ENCODE data around the gene TRAPPC12.
"Not testable (repeated sequence)": the region's sequence is repeated elsewhere in the genome, so short reads cannot be mapped to it uniquely, and the experiment has no call there.

The TRAPPC12 gene

DNA sequence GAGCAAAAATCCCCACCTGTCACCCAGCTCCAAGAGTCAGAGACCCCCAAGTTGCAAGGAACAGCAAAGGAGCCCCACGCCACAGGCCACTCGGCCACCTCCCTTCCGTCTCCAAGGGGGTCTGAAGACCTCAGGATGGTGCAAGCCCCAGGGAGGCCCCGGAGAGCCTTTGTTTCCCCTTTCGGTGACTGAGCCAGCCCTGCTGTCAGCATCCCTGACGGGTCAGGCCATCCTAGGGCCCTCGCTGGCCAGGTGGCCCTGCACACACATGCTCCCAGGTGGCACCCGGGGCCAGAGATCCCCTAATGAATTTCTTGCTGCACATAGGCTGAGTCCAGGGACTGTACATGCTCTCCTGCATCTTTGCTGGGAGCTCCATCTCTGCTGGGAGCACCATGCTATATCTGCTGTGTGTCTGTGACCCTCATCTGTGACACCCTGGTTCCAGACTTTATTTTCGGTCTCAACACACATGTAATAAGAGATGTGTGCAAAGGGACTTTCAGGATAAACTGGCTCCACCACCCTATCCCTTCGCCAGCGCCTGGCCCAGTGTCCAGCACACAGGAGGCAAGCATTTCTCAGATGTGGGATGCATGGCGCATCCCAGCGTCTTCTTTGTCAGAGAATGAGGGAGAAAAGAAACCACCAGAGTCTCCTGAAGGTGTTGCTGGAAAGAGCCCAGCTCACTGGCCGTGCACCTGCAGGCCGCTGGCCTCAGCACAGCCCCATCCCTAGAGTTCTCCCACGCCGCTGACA is 112.4 kb downstream of the TRAPPC12 start:
- H3K4me3 ChIP-seq (ENCODE audit: low read length), result no peak overlapping the region
- H3K36me3 ChIP-seq (ENCODE audit: control insufficient read depth, insufficient read depth, low read length), result peaks cover 7% of the 10 kb centered on the region
- no peak overlapping the region for H3K9ac ChIP-seq (ENCODE audit: low read length)
- H3K27me3 ChIP-seq (ENCODE audit: control insufficient read depth, insufficient read depth, low read length), result no peaks in the 10 kb centered on the region
- peaks cover 3% of the 10 kb centered on the region for H3K4me1 ChIP-seq (ENCODE audit: control insufficient read depth, insufficient read depth, low read length)
- no peak overlapping the region for H3K27ac ChIP-seq (ENCODE audit: low read depth, low read length)

DNA sequence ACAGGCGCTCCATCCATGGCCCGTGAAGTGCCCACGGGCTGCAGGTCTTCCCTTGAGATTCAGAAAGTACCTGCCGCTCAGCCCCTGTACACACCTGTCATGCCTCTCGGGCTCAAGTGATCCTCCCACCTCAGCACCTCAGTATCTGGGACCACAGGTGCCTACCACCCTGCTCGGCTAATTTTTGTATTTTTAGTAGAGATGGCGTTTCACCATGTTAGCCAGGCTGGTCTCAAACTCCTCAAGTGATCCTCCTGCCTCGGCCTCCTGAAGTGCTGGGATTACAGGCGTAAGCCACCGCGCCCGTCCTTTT is 112.9 kb downstream of the TRAPPC12 start:
- H3K27me3 ChIP-seq (ENCODE audit: control insufficient read depth, insufficient read depth, low read length); H3K36me3 ChIP-seq (ENCODE audit: control insufficient read depth, insufficient read depth, low read length); H3K4me1 ChIP-seq (ENCODE audit: control insufficient read depth, insufficient read depth, low read length); H3K9ac ChIP-seq (ENCODE audit: low read length); H3K4me3 ChIP-seq (ENCODE audit: low read length); H3K27ac ChIP-seq (ENCODE audit: low read depth, low read length): not testable (repeated sequence)

DNA sequence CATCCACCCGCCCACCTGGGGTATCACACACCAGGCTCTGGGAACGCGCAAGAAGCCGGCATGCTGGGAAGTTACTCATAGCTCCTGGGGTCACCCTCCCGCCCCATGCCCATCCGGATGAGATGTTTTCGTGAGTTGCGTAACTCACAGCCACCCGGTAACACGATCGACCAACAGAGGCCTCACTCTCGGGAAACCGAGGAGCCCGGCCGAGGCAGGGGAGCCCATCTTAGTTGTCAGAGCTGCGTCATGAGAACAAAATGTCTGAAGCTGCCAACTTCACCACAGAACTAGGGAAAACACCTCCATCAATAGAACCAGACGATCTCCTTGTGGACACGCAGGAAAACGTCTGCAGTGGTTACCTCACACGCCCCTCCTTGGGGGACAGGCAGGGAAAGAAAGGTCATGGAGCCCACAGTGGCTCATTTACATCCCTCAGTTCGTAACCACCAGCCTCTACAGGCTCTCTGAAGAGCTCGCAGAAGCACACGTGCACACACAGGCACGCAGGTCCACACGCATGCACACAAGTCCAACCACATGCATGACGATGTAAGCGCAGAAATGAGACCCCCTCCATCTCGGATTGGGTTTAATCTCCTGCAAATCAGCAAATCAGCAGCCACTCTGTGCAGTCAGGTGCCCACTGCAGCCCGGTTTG is 113.6 kb downstream of the TRAPPC12 start:
- Histone ChIP-seq H3K27ac (ENCODE audit: low read depth, low read length) (peak overlapping the region; percentile 14), H3K36me3 (ENCODE audit: control insufficient read depth, insufficient read depth, low read length) (peaks cover 10% of the 10 kb centered on the region), H3K27me3 (ENCODE audit: control insufficient read depth, insufficient read depth, low read length) (no peaks in the 10 kb centered on the region), H3K4me1 (ENCODE audit: control insufficient read depth, insufficient read depth, low read length) (peaks cover 3% of the 10 kb centered on the region), H3K9ac (ENCODE audit: low read length) (no peak overlapping the region), H3K4me3 (ENCODE audit: low read length) (peak overlapping the region; percentile 9)

- Histone ChIP-seq H3K9ac (ENCODE audit: low read length) (no peak overlapping the region), H3K36me3 (ENCODE audit: control insufficient read depth, insufficient read depth, low read length) (peaks cover 14% of the 10 kb centered on the region), H3K4me1 (ENCODE audit: control insufficient read depth, insufficient read depth, low read length) (peaks cover 3% of the 10 kb centered on the region), H3K4me3 (ENCODE audit: low read length) (peak overlapping the region; percentile 9), H3K27ac (ENCODE audit: low read depth, low read length) (peak overlapping the region; percentile 14), H3K27me3 (ENCODE audit: control insufficient read depth, insufficient read depth, low read length) (no peaks in the 10 kb centered on the region)
Observed at GRCh38 chr2:3493615-3494007, 114.1 kb downstream of the TRAPPC12 start.

DNA sequence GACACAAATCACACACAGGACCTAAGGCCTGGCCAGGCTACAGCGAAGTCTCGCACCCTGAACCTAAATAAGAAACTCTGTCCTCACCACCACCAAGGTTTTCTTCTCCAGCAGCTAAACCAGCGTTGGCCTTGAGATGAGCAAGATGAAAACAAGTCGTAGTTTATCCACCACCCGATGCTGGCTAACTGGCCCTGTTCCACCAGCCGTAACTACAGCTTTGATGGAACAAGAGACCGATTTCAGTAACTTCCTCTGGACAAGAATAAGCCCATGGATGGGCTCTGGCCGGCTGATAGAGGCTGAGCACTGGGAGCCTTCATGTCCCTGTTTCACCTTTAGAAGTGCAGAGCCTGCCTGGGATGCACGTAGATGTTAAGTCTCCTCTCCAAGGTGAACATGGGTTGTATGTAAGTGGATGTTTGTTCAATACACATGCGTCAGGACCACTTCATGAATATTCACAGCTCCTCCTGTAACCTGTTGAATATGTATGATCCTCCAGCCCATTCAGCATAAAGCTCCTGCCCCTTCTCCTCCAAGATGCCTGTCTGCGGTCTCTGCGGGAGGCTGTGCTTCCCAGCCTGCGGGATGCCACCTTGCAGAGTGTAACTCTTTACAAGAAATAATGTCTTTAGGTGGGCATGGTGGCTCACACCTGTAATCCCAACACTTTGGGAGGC is 115.6 kb downstream of the TRAPPC12 start:
- Histone ChIP-seq H3K27me3 (ENCODE audit: control insufficient read depth, insufficient read depth, low read length) (no peaks in the 10 kb centered on the region), H3K4me3 (ENCODE audit: low read length) (no peak overlapping the region), H3K27ac (ENCODE audit: low read depth, low read length) (no peak overlapping the region), H3K4me1 (ENCODE audit: control insufficient read depth, insufficient read depth, low read length) (peaks cover 3% of the 10 kb centered on the region), H3K36me3 (ENCODE audit: control insufficient read depth, insufficient read depth, low read length) (peaks cover 22% of the 10 kb centered on the region), H3K9ac (ENCODE audit: low read length) (no peak overlapping the region)

DNA sequence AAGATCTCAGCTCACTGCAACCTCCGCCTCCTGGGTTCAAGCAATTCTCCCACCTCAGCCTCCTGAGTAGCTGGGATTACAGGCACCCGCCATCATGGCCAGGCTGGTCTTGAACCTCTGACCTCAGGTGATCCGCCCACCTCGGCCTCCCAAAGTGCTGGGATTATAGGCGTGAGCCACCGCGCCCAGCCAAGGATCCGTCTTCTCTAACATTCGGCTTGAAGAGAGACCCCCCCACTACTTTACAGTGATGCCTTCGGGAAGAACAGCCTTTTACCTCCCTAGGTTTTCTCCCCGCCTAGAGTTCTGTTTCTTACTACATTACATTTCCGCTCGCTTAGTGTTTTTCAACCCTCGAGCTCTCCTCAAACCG is 117.2 kb downstream of the TRAPPC12 start:
- not testable (repeated sequence) for H3K27ac ChIP-seq (ENCODE audit: low read depth, low read length); H3K9ac ChIP-seq (ENCODE audit: low read length); H3K4me3 ChIP-seq (ENCODE audit: low read length); H3K4me1 ChIP-seq (ENCODE audit: control insufficient read depth, insufficient read depth, low read length); H3K27me3 ChIP-seq (ENCODE audit: control insufficient read depth, insufficient read depth, low read length)
- H3K36me3 ChIP-seq (ENCODE audit: control insufficient read depth, insufficient read depth, low read length), result peaks cover 30% of the 10 kb centered on the region

GRCh38 chr2:3498783-3499394 is 119.4 kb downstream of the TRAPPC12 start:
- Histone ChIP-seq H3K9ac (ENCODE audit: low read length) (no peak overlapping the region), H3K36me3 (ENCODE audit: control insufficient read depth, insufficient read depth, low read length) (peaks cover 39% of the 10 kb centered on the region), H3K27ac (ENCODE audit: low read depth, low read length) (no peak overlapping the region), H3K4me1 (ENCODE audit: control insufficient read depth, insufficient read depth, low read length) (no peaks in the 10 kb centered on the region), H3K4me3 (ENCODE audit: low read length) (no peak overlapping the region), H3K27me3 (ENCODE audit: control insufficient read depth, insufficient read depth, low read length) (no peaks in the 10 kb centered on the region)

GRCh38 chr2:3500326-3500899 is 120.9 kb downstream of the TRAPPC12 start:
- Histone ChIP-seq H3K27me3 (ENCODE audit: control insufficient read depth, insufficient read depth, low read length) (no peaks in the 10 kb centered on the region), H3K9ac (ENCODE audit: low read length) (no peak overlapping the region), H3K4me1 (ENCODE audit: control insufficient read depth, insufficient read depth, low read length) (no peaks in the 10 kb centered on the region), H3K36me3 (ENCODE audit: control insufficient read depth, insufficient read depth, low read length) (peaks cover 43% of the 10 kb centered on the region), H3K27ac (ENCODE audit: low read depth, low read length) (no peak overlapping the region), H3K4me3 (ENCODE audit: low read length) (no peak overlapping the region)

DNA sequence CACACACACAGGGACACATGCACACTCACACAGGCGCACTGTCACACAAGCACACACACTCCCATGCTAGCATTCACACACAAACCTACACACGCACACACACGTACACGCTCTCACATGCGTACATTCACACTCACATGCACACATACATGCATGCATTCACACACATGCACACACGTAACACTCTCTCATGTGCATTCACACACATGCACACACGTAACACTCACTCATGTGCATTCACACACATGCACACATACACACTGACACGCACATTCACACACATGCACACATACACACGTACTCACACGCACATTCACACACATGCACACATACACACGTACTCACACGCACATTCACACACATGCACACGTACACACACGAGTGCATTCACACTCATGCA is 123.6 kb downstream of the TRAPPC12 start:
- Histone ChIP-seq H3K4me1 (ENCODE audit: control insufficient read depth, insufficient read depth, low read length) (no peaks in the 10 kb centered on the region), H3K27me3 (ENCODE audit: control insufficient read depth, insufficient read depth, low read length) (no peaks in the 10 kb centered on the region), H3K27ac (ENCODE audit: low read depth, low read length) (no peak overlapping the region), H3K9ac (ENCODE audit: low read length) (no peak overlapping the region), H3K4me3 (ENCODE audit: low read length) (no peak overlapping the region), H3K36me3 (ENCODE audit: control insufficient read depth, insufficient read depth, low read length) (peaks cover 36% of the 10 kb centered on the region)

- Histone ChIP-seq H3K36me3 (ENCODE audit: control insufficient read depth, insufficient read depth, low read length) (peaks cover 33% of the 10 kb centered on the region), H3K27ac (ENCODE audit: low read depth, low read length) (no peak overlapping the region), H3K27me3 (ENCODE audit: control insufficient read depth, insufficient read depth, low read length) (no peaks in the 10 kb centered on the region), H3K9ac (ENCODE audit: low read length) (no peak overlapping the region), H3K4me3 (ENCODE audit: low read length) (no peak overlapping the region), H3K4me1 (ENCODE audit: control insufficient read depth, insufficient read depth, low read length) (no peaks in the 10 kb centered on the region)
Observed at GRCh38 chr2:3503483-3503882, 124.0 kb downstream of the TRAPPC12 start.

DNA sequence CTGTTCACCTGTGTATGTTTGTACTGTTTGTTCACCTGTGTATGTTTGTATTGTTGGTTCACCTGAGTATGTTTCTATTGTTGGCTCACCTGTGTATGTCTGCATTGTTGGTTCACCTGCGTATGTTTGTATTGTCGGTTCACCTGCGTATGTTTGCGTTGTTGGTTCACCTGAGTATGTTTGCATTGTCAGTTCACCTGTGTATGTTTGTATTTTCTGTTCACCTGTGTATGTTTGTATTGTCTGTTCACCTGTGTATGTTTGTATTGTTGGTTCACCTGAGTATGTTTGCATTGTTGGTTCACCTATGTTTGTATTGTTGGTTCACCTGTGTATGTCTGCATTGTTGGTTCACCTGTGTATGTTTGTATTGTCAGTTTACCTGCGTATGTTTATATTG is 125.2 kb downstream of the TRAPPC12 start:
- Histone ChIP-seq H3K27me3 (ENCODE audit: control insufficient read depth, insufficient read depth, low read length) (no peaks in the 10 kb centered on the region), H3K4me1 (ENCODE audit: control insufficient read depth, insufficient read depth, low read length) (no peaks in the 10 kb centered on the region), H3K27ac (ENCODE audit: low read depth, low read length) (no peak overlapping the region), H3K36me3 (ENCODE audit: control insufficient read depth, insufficient read depth, low read length) (peaks cover 25% of the 10 kb centered on the region), H3K4me3 (ENCODE audit: low read length) (no peak overlapping the region), H3K9ac (ENCODE audit: low read length) (no peak overlapping the region)

DNA sequence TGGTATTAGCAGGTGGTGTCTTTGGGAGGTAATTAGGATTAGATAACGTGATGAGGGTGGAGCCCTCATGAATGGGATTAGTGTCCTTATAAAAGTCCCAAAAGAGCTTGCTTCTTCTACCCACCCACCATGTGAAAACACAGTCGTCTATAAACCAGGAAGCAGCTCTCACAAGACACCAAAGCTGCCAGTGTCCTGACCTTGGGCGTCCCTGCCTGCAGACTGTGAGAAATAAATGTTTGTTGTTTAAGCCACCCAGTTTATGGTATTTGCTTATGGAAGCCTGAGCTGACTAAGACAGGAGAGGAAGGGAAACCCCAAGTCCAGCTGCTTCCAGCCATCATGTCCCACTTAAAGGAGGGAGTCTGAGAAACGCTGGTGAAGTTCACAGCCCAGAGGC is 126.3 kb downstream of the TRAPPC12 start:
- H3K4me3 ChIP-seq (ENCODE audit: low read length), result no peak overlapping the region
- H3K27ac ChIP-seq (ENCODE audit: low read depth, low read length), result no peak overlapping the region
- no peaks in the 10 kb centered on the region for H3K4me1 ChIP-seq (ENCODE audit: control insufficient read depth, insufficient read depth, low read length)
- no peaks in the 10 kb centered on the region for H3K27me3 ChIP-seq (ENCODE audit: control insufficient read depth, insufficient read depth, low read length)
- no peak overlapping the region for H3K9ac ChIP-seq (ENCODE audit: low read length)
- H3K36me3 ChIP-seq (ENCODE audit: control insufficient read depth, insufficient read depth, low read length), result peaks cover 17% of the 10 kb centered on the region
